GM13976 (cell line): Measurements from ENCODE around the gene GATAD2A.
A peak's percentile ranks its signal among the peaks of the same experiment; 100 is the strongest.

Source experiments
- DNase-seq: peaks from one replicate; pipeline ENCODE4 v3.0.0; 2012; ENCODE audit warnings: low spot score
- CTCF ChIP-seq: IDR thresholded peaks from 2 replicates; pipeline ENCODE4 v1.5.1; 2012; ENCODE audit warnings: borderline replicate concordance, mild to moderate bottlenecking; ENCODE audit not compliant: insufficient read depth; ENCODE audit errors: extremely low read depth, missing control alignments, control extremely low read depth
- in situ Hi-C: fragments of 300-500 bp; cut with MboI; formaldehyde crosslinking; loops from one replicate; pipeline ENCODE4 v1.12.0; 2022; ENCODE audit warnings: low sequenced_read_pairs, mixed read lengths, inconsistent platforms; ENCODE audit not compliant: unreplicated experiment

The GATAD2A gene

GRCh38 chr19:19405971-19406877, 749 bp downstream of the GATAD2A start:
- in situ Hi-C loops = no loop called here
- TF ChIP-seq CTCF = no peak
- peak; percentile 58 for DNase-seq

- in situ Hi-C loops = no loop called here
- DNase-seq = no peak
- peak; percentile 32 for TF ChIP-seq CTCF
Observed at GRCh38 chr19:19406878-19407632, 1.6 kb downstream of the GATAD2A start.

GRCh38 chr19:19407633-19407930, 2.1 kb downstream of the GATAD2A start:
- in situ Hi-C loops = no loop called here
- no peak for TF ChIP-seq CTCF
- DNase-seq = no peak

- in situ Hi-C loops = no loop called here
- DNase-seq = no peak
Observed at GRCh38 chr19:19409205-19409604, 3.7 kb downstream of the GATAD2A start.

GRCh38 chr19:19409631-19410030, 4.2 kb downstream of the GATAD2A start:
- TF ChIP-seq CTCF = no peak
- no peak for DNase-seq
- in situ Hi-C loops = no loop called here

More at GRCh38 chr19:19409205-19409604, 3.7 kb downstream of the GATAD2A start:
- TF ChIP-seq CTCF = no peak

GRCh38 chr19:19410553-19411550, 5.4 kb downstream of the GATAD2A start:
- in situ Hi-C loops = no loop called here
- DNase-seq = peak; percentile 66
- TF ChIP-seq CTCF = no peak
